ENCODE results near the gene PEA15.

PEA15 gene

DNA sequence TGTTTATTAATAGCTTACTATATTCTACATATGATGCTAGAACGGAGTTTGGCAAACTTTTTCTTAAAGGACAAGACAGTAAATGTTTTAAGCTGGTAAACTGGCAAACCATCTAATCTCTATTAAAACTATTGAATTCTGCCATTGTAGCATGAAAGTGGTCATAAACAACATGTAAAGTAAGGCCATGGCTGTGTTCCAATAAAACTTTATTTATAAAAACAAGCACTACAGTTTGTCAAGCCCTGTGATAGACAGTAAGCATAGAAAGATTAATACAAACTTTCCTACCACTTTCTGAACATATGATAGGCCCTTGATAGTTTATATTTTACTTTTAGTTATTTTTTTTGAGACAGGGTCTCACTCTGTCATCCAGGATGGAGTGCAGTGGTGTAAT, 22.4 kb downstream of the PEA15 start:
- no peak for DNase-seq (ENCODE audit: low read depth)
- H3K4me3 ChIP-seq (ENCODE audit: low read depth, low read length), result no peak overlapping the region
- TF ChIP-seq, protein P1, sequence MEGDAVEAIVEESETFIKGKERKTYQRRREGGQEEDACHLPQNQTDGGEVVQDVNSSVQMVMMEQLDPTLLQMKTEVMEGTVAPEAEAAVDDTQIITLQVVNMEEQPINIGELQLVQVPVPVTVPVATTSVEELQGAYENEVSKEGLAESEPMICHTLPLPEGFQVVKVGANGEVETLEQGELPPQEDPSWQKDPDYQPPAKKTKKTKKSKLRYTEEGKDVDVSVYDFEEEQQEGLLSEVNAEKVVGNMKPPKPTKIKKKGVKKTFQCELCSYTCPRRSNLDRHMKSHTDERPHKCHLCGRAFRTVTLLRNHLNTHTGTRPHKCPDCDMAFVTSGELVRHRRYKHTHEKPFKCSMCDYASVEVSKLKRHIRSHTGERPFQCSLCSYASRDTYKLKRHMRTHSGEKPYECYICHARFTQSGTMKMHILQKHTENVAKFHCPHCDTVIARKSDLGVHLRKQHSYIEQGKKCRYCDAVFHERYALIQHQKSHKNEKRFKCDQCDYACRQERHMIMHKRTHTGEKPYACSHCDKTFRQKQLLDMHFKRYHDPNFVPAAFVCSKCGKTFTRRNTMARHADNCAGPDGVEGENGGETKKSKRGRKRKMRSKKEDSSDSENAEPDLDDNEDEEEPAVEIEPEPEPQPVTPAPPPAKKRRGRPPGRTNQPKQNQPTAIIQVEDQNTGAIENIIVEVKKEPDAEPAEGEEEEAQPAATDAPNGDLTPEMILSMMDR (IDR thresholded peaks at IDR 0.05; ENCODE audit: low read depth, low read length, missing control alignments), result no peak

DNA sequence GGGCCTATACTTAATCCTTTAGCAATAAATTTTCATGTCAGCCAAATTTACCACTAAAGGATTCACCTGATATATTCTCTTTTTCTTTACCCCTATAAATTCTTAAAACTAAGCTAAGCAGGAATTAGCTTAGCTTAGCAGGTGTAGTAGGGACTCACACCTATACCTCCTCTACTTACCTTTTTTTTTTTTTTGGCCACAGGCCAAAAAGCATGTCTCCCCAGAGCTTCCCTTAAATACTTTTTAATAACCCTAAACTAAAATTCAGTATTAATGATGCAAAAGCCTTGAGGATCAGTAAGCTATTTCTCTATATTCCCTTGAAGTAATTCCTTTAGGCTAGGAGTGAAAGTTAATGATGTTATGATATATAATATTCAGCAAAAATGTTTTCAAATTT, 23.2 kb downstream of the PEA15 start:
- TF ChIP-seq, protein P1 (IDR thresholded peaks at IDR 0.05; ENCODE audit: low read depth, low read length, missing control alignments), result no peak
- H3K4me3 ChIP-seq (ENCODE audit: low read depth, low read length), result no peak overlapping the region
- no peak for DNase-seq (ENCODE audit: low read depth)

DNA sequence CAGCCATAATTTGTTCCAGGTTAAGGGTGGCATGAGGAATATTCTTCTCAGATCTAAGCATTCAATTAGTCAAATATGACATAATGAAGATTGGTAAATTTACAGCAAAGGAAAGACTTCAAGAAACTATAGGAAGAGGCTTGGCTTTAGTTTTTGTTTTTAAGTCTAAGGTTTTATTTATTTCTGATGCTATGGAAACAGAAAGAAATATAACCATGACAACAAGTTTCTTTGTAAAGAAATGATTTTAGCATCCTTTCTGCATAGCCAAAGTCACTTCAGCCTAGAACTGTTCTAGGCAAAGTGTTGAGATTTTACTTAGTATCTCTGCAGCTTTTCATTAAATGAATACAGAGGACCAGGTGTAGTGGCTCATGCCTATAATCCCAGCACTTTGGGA, 27.7 kb downstream of the PEA15 start:
- H3K4me3 ChIP-seq (ENCODE audit: low read depth, low read length), result no peak overlapping the region
- no peak for DNase-seq (ENCODE audit: low read depth)
- TF ChIP-seq, protein P1 (IDR thresholded peaks at IDR 0.05; ENCODE audit: low read depth, low read length, missing control alignments), result no peak

DNA sequence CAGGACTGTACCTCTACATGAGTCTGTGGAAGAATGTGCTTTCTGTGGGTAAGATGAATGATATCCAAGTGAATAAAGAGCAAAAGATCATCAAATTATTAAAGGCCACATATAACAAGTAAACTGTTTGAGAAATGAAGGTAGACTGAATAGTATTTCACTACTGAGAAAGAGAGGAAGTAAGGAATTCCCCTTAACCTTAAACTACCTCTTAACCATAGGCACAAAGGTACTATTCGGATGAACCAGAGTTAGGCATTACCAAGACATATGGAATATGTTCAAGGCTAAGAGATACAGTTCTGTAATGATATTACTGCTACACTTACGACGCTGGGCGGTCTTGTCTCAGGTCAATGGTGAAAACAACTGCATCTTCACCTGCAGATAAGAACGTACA, 31.6 kb downstream of the PEA15 start:
- H3K4me3 ChIP-seq (ENCODE audit: low read depth, low read length), result no peak overlapping the region
- no peak for DNase-seq (ENCODE audit: low read depth)
- TF ChIP-seq, protein P1 (IDR thresholded peaks at IDR 0.05; ENCODE audit: low read depth, low read length, missing control alignments), result no peak

DNA sequence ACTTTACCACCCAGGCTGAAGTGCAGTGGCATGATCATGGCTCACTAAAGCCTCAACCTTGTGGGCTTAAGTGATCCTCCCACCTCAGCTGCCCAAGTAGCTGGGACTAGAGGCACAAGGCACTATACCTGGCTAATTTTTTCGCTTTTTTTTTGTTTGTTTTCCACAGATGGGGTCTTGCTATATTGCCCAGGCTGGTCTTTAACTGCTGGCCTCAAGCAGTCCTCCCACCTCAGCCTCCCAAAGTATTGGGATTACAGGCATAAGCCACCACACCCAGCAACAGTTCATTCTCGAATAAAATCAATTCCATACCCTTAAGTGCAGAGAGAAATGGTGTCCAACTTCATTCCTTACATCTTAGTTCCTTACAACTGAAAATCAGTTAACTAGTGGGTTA, 32.4 kb downstream of the PEA15 start:
- TF ChIP-seq, protein P1 (IDR thresholded peaks at IDR 0.05; ENCODE audit: low read depth, low read length, missing control alignments), result no peak
- no peak overlapping the region for H3K4me3 ChIP-seq (ENCODE audit: low read depth, low read length)
- no peak for DNase-seq (ENCODE audit: low read depth)

DNA sequence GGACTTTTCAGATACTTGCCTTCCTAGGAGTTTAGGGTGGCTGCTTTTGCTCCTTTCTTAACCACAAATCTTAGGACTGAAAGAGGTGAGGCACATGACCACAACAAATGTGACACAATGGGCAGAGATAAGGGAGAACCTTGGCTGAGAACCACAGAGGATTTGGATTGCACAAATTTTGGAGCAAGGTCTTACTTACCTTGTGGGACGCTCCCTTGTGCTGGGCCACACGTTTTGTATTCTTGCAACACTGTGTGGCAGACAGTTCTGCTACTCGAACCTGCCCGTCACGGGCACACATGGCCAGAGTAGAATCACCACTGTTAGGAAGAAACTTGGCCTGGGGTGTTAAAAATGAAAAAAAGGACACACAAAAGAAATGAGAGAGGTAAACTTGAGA, 33.2 kb downstream of the PEA15 start:
- H3K4me3 ChIP-seq (ENCODE audit: low read depth, low read length), result no peak overlapping the region
- DNase-seq (ENCODE audit: low read depth), result no peak
- TF ChIP-seq, protein P1 (IDR thresholded peaks at IDR 0.05; ENCODE audit: low read depth, low read length, missing control alignments), result no peak

DNA sequence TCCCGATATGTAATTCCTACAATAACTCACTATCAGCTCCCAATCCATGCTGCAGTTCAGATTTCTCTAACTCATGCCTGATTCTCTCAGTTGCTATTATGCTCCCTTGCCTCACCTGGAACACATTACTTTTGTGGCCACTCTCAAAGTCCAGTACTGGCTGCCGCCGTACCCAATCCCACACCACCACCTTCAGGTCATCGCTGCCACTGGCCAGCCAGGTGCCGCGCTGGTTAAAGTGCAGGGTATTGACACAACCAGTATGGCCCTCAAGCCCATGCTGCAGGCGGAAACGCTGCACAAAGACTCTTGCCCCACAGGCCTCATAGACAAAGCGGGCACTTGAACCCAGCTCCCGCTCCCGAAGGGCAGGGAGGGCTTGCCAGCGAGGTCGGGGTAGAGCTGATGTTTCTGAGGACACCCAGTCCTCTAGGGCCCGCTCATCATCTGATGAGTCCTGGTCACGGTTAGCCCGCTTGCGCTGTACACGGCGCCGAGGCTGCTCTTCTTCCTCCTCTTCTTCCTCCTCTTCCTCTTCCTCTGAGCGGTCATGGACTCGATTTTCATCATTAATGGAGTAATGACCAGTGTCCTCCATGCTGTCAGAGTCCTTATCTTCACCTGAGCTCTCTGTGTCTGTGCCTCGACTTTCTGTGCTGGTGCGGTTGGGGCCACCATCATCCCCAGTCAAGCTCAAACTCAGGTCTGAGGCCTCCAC, 34.6 kb downstream of the PEA15 start:
- no peak overlapping the region for H3K4me3 ChIP-seq (ENCODE audit: low read depth, low read length)
- TF ChIP-seq, protein P1 (IDR thresholded peaks at IDR 0.05; ENCODE audit: low read depth, low read length, missing control alignments), result no peak
- no peak for DNase-seq (ENCODE audit: low read depth)

All from GM12864 (cell line).